GM08714 (cell line): ENCODE results near the gene SERINC5.
"Not testable (repeated sequence)": the region's sequence is repeated elsewhere in the genome, so short reads cannot be mapped to it uniquely, and the experiment has no call there.

Source experiments
- H3K4me3 ChIP-seq: fragments of 200-500 bp; sonication (Bioruptor generic); 2 replicates; pipeline ENCODE4 v1.5.1; 2014; ENCODE audit warnings: mild to moderate bottlenecking, low read length, inconsistent platforms
- ZNF274 ChIP-seq: IDR thresholded peaks from 2 replicates; pipeline ENCODE4 v1.6.1; 2012; ENCODE audit warnings: mild to moderate bottlenecking, low read depth, low read length

SERINC5 gene

GRCh38 chr5:80122579-80122978, 133.3 kb downstream of the SERINC5 start:
- no peak overlapping the region for H3K4me3 ChIP-seq
- no peak for TF ChIP-seq ZNF274

- TF ChIP-seq ZNF274: no peak
- H3K4me3 ChIP-seq: no peak overlapping the region
Measured at GRCh38 chr5:80119372-80119771, 136.5 kb downstream of the SERINC5 start.

- TF ChIP-seq ZNF274: no peak
- no peak overlapping the region for H3K4me3 ChIP-seq
Measured at GRCh38 chr5:80117446-80117845, 138.4 kb downstream of the SERINC5 start.

GRCh38 chr5:80116465-80116864, 139.4 kb downstream of the SERINC5 start:
- H3K4me3 ChIP-seq: no peak overlapping the region
- no peak for TF ChIP-seq ZNF274

GRCh38 chr5:80116000-80116399, 139.8 kb downstream of the SERINC5 start:
- TF ChIP-seq ZNF274: no peak
- no peak overlapping the region for H3K4me3 ChIP-seq

- no peak for TF ChIP-seq ZNF274
- no peak overlapping the region for H3K4me3 ChIP-seq
Measured at GRCh38 chr5:80114860-80115259, 141.0 kb downstream of the SERINC5 start.

- not testable (repeated sequence) for H3K4me3 ChIP-seq
Measured at GRCh38 chr5:80111376-80111990, 144.4 kb downstream of the SERINC5 start.

GRCh38 chr5:80109646-80110478, 146.0 kb downstream of the SERINC5 start:
- H3K4me3 ChIP-seq: no peak overlapping the region
- no peak for TF ChIP-seq ZNF274

- TF ChIP-seq ZNF274: no peak
- no peak overlapping the region for H3K4me3 ChIP-seq
Measured at GRCh38 chr5:80106916-80107315, 148.9 kb downstream of the SERINC5 start.

- H3K4me3 ChIP-seq: no peak overlapping the region
- TF ChIP-seq ZNF274: no peak
Measured at GRCh38 chr5:80105698-80106439, 150.0 kb downstream of the SERINC5 start.

GRCh38 chr5:80103371-80103770, 152.5 kb downstream of the SERINC5 start:
- TF ChIP-seq ZNF274: no peak
- H3K4me3 ChIP-seq: no peak overlapping the region

- TF ChIP-seq ZNF274: no peak
- no peak overlapping the region for H3K4me3 ChIP-seq
Measured at GRCh38 chr5:80101993-80102392, 153.9 kb downstream of the SERINC5 start.

- H3K4me3 ChIP-seq: no peak overlapping the region
- no peak for TF ChIP-seq ZNF274
Measured at GRCh38 chr5:80097451-80097850, 158.4 kb downstream of the SERINC5 start.

GRCh38 chr5:80094236-80094738, 161.6 kb downstream of the SERINC5 start:
- H3K4me3 ChIP-seq: no peak overlapping the region
- no peak for TF ChIP-seq ZNF274

GRCh38 chr5:80093796-80094195, 162.1 kb downstream of the SERINC5 start:
- H3K4me3 ChIP-seq: no peak overlapping the region
- TF ChIP-seq ZNF274: no peak
